GM12878 (cell line): ENCODE results near the gene MARCHF2.

Experiments
- CTCF ChIP-seq, 3 experiments: IDR thresholded peaks in 2 of 3; conservative IDR thresholded peaks in 1 of 3; 2 replicates each; pipeline ENCODE4 v1.5.1; 2011; ENCODE audit warnings: low read depth in 3 of 3, low read length in 3 of 3, mild to moderate bottlenecking in 3 of 3, control low read depth in 2 of 3, moderate library complexity in 2 of 3, inconsistent platforms in 1 of 3, mixed read lengths in 1 of 3; ENCODE audit not compliant: control insufficient read depth in 2 of 3, insufficient read depth in 1 of 3; ENCODE audit errors: extremely low read depth in 1 of 3
- EGR1 ChIP-seq, 2 experiments: IDR thresholded peaks; 1 replicate in 1 of 2; 2 replicates in 1 of 2; pipeline ENCODE4 v1.6.1; 2011 to 2012; ENCODE audit warnings: low read depth in 2 of 2, low read length in 2 of 2, borderline replicate concordance in 1 of 2, mild to moderate bottlenecking in 1 of 2, moderate library complexity in 1 of 2
- FOS ChIP-seq: IDR thresholded peaks from 3 replicates; pipeline ENCODE4 v1.6.1; 2011; ENCODE audit warnings: borderline replicate concordance; ENCODE audit not compliant: insufficient read length; ENCODE audit errors: extremely low read depth
- RELA ChIP-seq: fragments of 450-650 bp; IDR thresholded peaks from 2 replicates; pipeline ENCODE4 v1.8.0; 2014; ENCODE audit warnings: borderline replicate concordance; ENCODE audit not compliant: partially characterized antibody
- ZNF217 ChIP-seq: fragments of 450-650 bp; IDR thresholded peaks from 2 replicates; pipeline ENCODE4 v1.6.1; 2017; ENCODE audit warnings: antibody characterized with exemption, mild to moderate bottlenecking

- TF ChIP-seq FOS = no peak
- TF ChIP-seq RELA = no peak
- TF ChIP-seq ZNF217 = no peak
- TF ChIP-seq EGR1 (IDR thresholded peaks at IDR 0.05; ENCODE audit: borderline replicate concordance in 1 of 2, low read depth in 2 of 2, low read length in 2 of 2) = no peak
- no peak for TF ChIP-seq CTCF (IDR thresholded peaks at IDR 0.05 in 2 of 3, conservative IDR thresholded peaks at IDR 0.05 in 1 of 3; ENCODE audit: control insufficient read depth in 2 of 3, extremely low read depth in 1 of 3, insufficient read depth in 1 of 3, low read depth in 3 of 3, low read length in 3 of 3)
Measured at GRCh38 chr19:8429044-8429443, 15.9 kb downstream of the MARCHF2 start.
